Breast epithelium (tissue), 3 donors: ENCODE measurements around the gene SRCAP.

Experiments
- CTCF ChIP-seq, 3 donors: fragments of 450-650 bp; IDR thresholded peaks; one replicate each; pipeline ENCODE4 v1.5.1; 2016 to 2017; ENCODE audit warnings: antibody characterized with exemption in 3 of 3, mild to moderate bottlenecking in 3 of 3, moderate library complexity in 3 of 3
- POLR2A ChIP-seq: fragments of 450-650 bp; IDR thresholded peaks from one replicate; pipeline ENCODE4 v1.6.1; 2016; ENCODE audit warnings: antibody characterized with exemption, mild to moderate bottlenecking, moderate library complexity
- POLR2AphosphoS5 ChIP-seq, 3 donors: sonication (generic); formaldehyde crosslinking; IDR thresholded peaks; one replicate each; pipeline ENCODE4 v1.6.1; 2017; ENCODE audit warnings: antibody characterized with exemption in 3 of 3

- peak; percentile 76 to 90 (median 80) for TF ChIP-seq CTCF (IDR thresholded peaks at IDR 0.05)
- TF ChIP-seq POLR2A = peak; percentile 9
- peak; percentile 93 to 98 (median 94) for TF ChIP-seq POLR2AphosphoS5 (IDR thresholded peaks at IDR 0.05)
These were observed 48.4 kb upstream of the SRCAP start, which contains the start of gene PRR14 for GRCh38 chr16:30650369-30651123.
